ENCODE measurements around the gene ACTL6B. TPM values are rescaled to one million over a fixed set of nuclear protein-coding genes. Genes with fewer than 3 reads are reported as not detected.

The ACTL6B gene
- total RNA-seq, 1 donor from 2014 or later = not detected

DNA sequence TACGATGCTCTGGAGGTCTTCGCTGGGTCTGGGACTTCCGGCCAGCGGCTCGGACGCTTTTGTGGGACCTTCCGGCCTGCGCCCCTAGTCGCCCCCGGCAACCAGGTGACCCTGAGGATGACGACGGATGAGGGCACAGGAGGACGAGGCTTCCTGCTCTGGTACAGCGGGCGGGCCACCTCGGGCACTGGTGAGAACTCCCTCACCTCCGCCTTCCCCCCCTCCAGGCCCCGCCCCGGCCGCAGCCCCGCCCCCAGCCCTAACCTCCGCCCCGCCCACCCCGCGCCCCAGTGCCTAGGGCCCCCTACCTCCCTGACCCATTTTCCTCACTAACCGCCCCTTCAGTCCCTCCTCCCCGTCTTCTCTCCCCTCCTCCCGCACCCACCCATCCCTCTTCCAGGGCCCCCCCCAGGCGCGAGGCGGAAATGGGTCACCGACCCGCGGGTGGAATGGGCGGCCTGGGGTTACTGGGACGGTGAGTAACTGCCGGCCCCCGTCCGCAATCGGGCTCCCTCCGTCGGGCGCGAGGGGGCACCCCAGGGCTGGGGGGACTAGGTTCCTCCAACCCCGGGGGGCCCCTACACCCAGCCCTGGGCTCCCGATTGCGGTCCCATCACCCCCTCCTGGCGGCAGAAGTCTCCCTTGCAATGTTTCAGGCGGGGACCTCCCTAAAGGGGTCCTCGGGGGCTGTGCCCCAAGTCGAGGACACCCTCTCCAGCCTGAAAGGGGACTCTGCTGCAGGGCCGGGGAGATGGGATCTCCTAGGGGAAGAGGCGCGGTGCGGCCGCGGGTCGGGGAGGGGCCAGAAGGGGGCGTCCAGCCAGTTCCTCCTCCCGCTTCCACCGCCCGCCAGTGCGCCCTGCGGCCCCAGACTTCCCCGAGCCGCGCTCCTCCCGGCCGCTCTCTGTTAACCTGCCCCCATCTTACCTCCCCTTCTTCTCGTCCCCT lies 51.9 kb downstream of the ACTL6B start:
- intact Hi-C loops (cut with micrococcal nuclease) = loop anchor here (1.0 to 2.0 kb wide), 6 partner anchors 8 to 87 kb away; partner anchors contain the start of genes AGFG2, FBXO24, GNB2 and LRCH4

DNA sequence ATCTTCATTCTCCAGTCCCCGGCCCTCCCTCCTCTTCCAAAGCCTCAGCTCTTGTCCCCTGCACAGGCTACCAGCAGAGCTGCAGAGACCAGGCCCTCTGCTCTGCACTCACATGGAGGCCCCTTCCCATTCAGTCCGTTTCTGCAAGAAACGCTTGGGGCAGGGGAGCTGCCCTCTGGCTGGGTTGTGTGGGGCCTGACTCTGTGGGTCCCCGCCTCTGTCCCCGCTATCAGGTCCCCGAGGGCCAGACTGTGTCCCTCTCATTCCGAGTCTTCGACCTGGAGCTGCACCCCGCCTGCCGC lies 52.6 kb downstream of the ACTL6B start:
- intact Hi-C loops (cut with micrococcal nuclease) = loop anchor here (1.0 to 2.0 kb wide), 6 partner anchors 9 to 88 kb away; partner anchors contain the start of genes AGFG2, FBXO24, GNB2 and LRCH4

DNA sequence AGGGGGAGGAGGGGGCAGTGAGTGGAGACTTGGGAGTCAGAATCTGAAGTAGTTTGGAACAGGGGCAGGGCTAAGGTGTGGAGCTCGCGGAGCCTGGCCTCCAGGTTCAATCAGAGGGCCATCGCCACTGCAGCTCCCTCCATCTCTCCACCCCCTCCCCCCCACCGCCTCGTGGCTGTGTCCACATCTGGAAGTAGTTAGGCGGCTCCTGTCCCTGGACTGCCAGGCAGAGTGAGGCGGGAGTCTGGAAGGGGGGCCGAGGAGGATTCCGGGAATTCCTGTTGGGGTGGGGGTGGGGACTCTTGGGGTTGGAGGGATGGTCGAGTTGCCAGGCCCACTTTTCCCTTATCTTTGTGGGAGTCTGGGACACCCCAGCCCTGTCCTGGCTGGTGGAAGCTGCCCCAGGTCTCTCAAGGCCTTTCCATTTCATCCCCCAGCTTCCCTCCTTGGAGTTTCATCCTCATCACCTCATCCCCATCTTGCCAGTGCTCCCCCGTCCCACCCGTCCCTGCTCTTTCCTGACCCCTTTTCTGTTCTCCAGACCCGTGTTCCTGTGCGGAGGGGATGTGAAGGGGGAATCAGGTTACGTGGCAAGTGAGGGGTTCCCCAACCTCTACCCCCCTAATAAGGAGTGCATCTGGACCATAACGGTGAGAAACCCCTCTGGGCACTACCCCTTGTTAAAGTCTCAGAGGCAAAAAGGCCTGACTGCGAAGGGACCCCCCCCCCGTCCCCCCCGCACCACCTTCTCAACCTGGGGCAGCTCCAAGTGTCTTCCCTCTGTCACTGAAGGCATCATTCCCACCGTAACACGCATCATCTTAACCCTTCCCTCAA lies 53.1 kb downstream of the ACTL6B start:
- intact Hi-C loops (cut with micrococcal nuclease) = no loop called here

DNA sequence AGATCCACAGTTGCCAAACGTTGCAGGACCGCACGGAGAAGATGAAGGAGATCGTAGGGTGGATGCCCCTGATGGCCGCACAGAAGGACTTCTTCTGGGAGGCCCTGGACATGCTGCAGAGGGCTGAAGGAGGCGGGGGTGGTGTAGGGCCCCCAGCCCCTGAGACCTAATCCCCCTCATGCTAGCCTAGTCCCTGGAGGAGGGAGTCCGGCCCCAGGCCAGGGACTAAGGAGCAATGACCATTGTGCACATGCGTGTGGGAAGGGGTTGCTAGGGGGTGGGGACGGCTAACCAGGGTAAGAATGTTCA lies 55.6 kb downstream of the ACTL6B start:
- intact Hi-C loops (cut with micrococcal nuclease) = no loop called here

DNA sequence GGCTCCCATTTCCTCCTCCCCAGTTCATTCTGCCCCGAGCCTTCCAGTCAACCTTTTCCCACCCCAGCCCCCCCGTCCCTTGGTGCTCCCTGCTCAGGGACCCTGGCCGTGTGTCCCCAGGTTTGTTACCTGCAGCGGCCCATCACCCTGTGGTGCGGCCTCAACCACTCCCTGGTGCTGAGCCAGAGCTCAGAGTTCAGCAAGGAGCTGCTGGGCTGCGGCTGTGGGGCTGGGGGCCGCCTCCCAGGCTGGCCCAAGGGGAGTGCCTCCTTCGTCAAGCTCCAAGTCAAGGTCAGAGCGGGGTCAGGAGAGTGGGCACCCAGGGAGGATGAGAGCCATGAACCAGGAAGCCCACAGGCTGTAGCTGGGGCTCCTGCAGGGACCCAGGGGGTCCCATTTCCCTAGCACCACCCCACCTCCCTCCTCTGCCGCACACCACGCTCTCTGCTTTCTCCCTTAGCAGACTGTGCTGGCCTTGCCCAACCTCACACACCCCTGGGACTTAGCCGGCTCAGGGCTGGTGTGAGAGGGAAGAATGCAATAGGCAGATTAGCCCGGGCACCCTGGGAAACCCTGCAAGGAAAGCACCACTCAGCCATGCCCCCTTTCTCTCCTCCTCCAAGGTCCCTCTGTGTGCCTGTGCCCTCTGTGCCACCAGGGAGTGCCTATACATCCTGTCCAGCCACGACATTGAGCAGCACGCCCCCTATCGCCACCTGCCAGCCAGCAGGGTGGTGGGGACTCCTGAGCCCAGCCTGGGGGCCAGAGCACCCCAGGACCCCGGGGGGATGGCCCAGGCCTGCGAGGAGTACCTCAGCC lies 56.1 kb downstream of the ACTL6B start:
- intact Hi-C loops (cut with micrococcal nuclease) = no loop called here

DNA sequence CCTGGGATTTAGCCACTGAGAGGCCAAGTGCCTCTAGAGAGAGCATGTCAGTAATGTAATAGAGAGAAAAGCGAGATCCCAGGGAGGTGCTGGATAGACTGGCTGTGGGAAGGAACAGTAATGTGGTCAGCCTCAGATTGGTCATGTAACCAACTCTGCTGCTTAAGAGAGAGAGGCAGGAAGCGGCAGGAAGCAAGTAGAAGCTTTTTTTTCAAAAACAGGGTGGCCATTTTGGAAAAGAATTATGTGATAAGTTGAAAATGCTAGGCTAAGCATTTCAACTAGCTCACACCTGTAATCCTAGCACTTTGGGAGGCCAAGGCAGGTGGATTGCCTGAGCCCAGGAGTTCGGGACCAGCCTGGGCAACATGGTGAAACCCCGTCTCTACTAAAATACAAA lies 57.8 kb downstream of the ACTL6B start:
- intact Hi-C loops (cut with micrococcal nuclease) = no loop called here

DNA sequence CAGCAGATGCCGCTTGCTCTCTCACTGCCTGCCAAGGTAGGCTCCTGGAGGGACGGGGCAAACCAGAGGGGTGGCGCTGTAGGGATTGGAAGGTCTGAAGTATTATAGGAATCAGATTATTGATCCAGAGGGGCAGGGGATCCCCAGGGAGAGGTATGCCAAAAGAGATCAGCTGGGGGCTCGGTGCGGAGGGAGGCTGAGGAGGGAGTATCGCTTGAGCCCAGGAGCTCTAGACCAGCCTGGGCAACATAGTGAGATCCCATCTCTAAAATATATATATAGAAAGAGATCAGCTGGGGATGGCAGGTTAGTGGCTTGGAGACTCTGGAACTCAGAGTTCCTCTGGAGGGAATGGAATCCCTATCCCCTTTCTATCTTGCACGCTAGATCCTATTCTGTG lies 61.1 kb downstream of the ACTL6B start:
- intact Hi-C loops (cut with micrococcal nuclease) = no loop called here

Other genes with a start within 250 kb of the ACTL6B start
- gene ZCWPW1, start 227.7 kb downstream of the ACTL6B start, total RNA-seq = 1.3 and 1.9 TPM in 2 replicates
- 42.6 and 44.4 TPM in 2 replicates for gene MEPCE, start 226.6 kb downstream of the ACTL6B start, total RNA-seq
- gene PPP1R35, start 220.0 kb downstream of the ACTL6B start, total RNA-seq = 68.9 and 81.8 TPM in 2 replicates
- 3.2 and 3.3 TPM in 2 replicates for gene SPACDR, start 192.2 kb downstream of the ACTL6B start, total RNA-seq
- gene TSC22D4, start 177.2 kb downstream of the ACTL6B start, total RNA-seq = 90.2 and 95.7 TPM in 2 replicates
- gene NYAP1, start 172.5 kb downstream of the ACTL6B start, total RNA-seq = 0.11 TPM in 1 of 2 replicates, not detected in the other
- gene AGFG2, start 117.2 kb downstream of the ACTL6B start, total RNA-seq = 39.2 and 41.3 TPM in 2 replicates
- 21.4 and 22.5 TPM in 2 replicates for gene SAP25, start 82.5 kb downstream of the ACTL6B start, total RNA-seq
- gene LRCH4, start 70.3 kb downstream of the ACTL6B start, total RNA-seq = 167 and 168 TPM in 2 replicates
- gene FBXO24, start 70.1 kb downstream of the ACTL6B start, total RNA-seq = 1.0 and 1.2 TPM in 2 replicates
- gene PCOLCE, start 54.1 kb downstream of the ACTL6B start, total RNA-seq = 13.3 and 14.4 TPM in 2 replicates
- gene MOSPD3, start 43.9 kb downstream of the ACTL6B start, total RNA-seq = 55.2 and 58.4 TPM in 2 replicates
- gene TFR2, start 14.9 kb downstream of the ACTL6B start, total RNA-seq = 11.7 and 13.5 TPM in 2 replicates
- gene GNB2, start 17.3 kb upstream of the ACTL6B start, total RNA-seq = 239 and 243 TPM in 2 replicates
- 43.5 and 49.7 TPM in 2 replicates for gene GIGYF1, start 37.8 kb upstream of the ACTL6B start, total RNA-seq
- 45.4 and 46.8 TPM in 2 replicates for gene POP7, start 49.7 kb upstream of the ACTL6B start, total RNA-seq
- gene EPO, start 64.0 kb upstream of the ACTL6B start, total RNA-seq = not detected in 2 replicates
- gene ZAN, start 77.1 kb upstream of the ACTL6B start, total RNA-seq = not detected in 2 replicates
- 1.5 and 1.7 TPM in 2 replicates for gene EPHB4, start 171.1 kb upstream of the ACTL6B start, total RNA-seq
- gene SLC12A9, start 196.3 kb upstream of the ACTL6B start, total RNA-seq = 41.3 and 45.6 TPM in 2 replicates
- 27.0 and 30.8 TPM in 2 replicates for gene TRIP6, start 210.9 kb upstream of the ACTL6B start, total RNA-seq
- gene SRRT, start 218.7 kb upstream of the ACTL6B start, total RNA-seq = 247 and 258 TPM in 2 replicates
- gene UFSP1, start 233.3 kb upstream of the ACTL6B start, total RNA-seq = 2.9 and 3.5 TPM in 2 replicates
- gene ACHE, start 239.4 kb upstream of the ACTL6B start, total RNA-seq = 0.23 TPM in 1 of 2 replicates, not detected in the other